ENCODE results near the gene MTMR3. TPM values are rescaled to one million over a fixed set of nuclear protein-coding genes. Genes with fewer than 3 reads are reported as not detected.

MTMR3 gene
- total RNA-seq, 1 donor from 2014 or later = 41.2 TPM

- no peak for DNase-seq (ENCODE audit: extremely low spot score, unreplicated experiment)
- no peak overlapping the region for H3K4me3 Mint-ChIP-seq (ENCODE audit: unreplicated experiment)
These were observed 55.1 kb downstream of the MTMR3 start for GRCh38 chr22:29937940-29938693.

GRCh38 chr22:29940526-29940925 is 57.6 kb downstream of the MTMR3 start:
- no peaks in the 10 kb centered on the region for H3K27me3 Mint-ChIP-seq (ENCODE audit: unreplicated experiment)
- no peaks in the 10 kb centered on the region for H3K36me3 Mint-ChIP-seq (ENCODE audit: unreplicated experiment)

More at GRCh38 chr22:29937940-29938693, 55.1 kb downstream of the MTMR3 start:
- Mint-ChIP-seq H3K27ac (ENCODE audit: unreplicated experiment) (no peak overlapping the region), H3K27me3 (ENCODE audit: unreplicated experiment) (no peaks in the 10 kb centered on the region), H3K9me3 (ENCODE audit: unreplicated experiment) (peaks cover 4% of the 10 kb centered on the region), H3K36me3 (ENCODE audit: unreplicated experiment) (no peaks in the 10 kb centered on the region), H3K4me1 (ENCODE audit: unreplicated experiment) (peaks cover 15% of the 10 kb centered on the region)
- TF ChIP-seq CTCF (IDR thresholded peaks at IDR 0.05) = no peak

GRCh38 chr22:29944339-29944738 is 61.4 kb downstream of the MTMR3 start:
- H3K27ac Mint-ChIP-seq (ENCODE audit: unreplicated experiment) = no peak overlapping the region

More at GRCh38 chr22:29940526-29940925, 57.6 kb downstream of the MTMR3 start:
- no peak overlapping the region for H3K4me3 Mint-ChIP-seq (ENCODE audit: unreplicated experiment)
- no peak for TF ChIP-seq CTCF (IDR thresholded peaks at IDR 0.05)
- H3K4me1 Mint-ChIP-seq (ENCODE audit: unreplicated experiment) = peaks cover 17% of the 10 kb centered on the region
- H3K9me3 Mint-ChIP-seq (ENCODE audit: unreplicated experiment) = peaks cover 4% of the 10 kb centered on the region
- H3K27ac Mint-ChIP-seq (ENCODE audit: unreplicated experiment) = no peak overlapping the region
- DNase-seq (ENCODE audit: extremely low spot score, unreplicated experiment) = no peak

GRCh38 chr22:29945435-29945834 is 62.5 kb downstream of the MTMR3 start:
- no peak overlapping the region for H3K4me3 Mint-ChIP-seq (ENCODE audit: unreplicated experiment)
- peaks cover 4% of the 10 kb centered on the region for H3K9me3 Mint-ChIP-seq (ENCODE audit: unreplicated experiment)
- no peaks in the 10 kb centered on the region for H3K36me3 Mint-ChIP-seq (ENCODE audit: unreplicated experiment)
- no peak for DNase-seq (ENCODE audit: extremely low spot score, unreplicated experiment)
- TF ChIP-seq CTCF (IDR thresholded peaks at IDR 0.05) = no peak
- H3K4me1 Mint-ChIP-seq (ENCODE audit: unreplicated experiment) = peaks cover 38% of the 10 kb centered on the region
- no peaks in the 10 kb centered on the region for H3K27me3 Mint-ChIP-seq (ENCODE audit: unreplicated experiment)
- no peak overlapping the region for H3K27ac Mint-ChIP-seq (ENCODE audit: unreplicated experiment)

More at GRCh38 chr22:29944339-29944738, 61.4 kb downstream of the MTMR3 start:
- H3K9me3 Mint-ChIP-seq (ENCODE audit: unreplicated experiment) = peaks cover 4% of the 10 kb centered on the region
- H3K4me1 Mint-ChIP-seq (ENCODE audit: unreplicated experiment) = peaks cover 31% of the 10 kb centered on the region
- H3K36me3 Mint-ChIP-seq (ENCODE audit: unreplicated experiment) = no peaks in the 10 kb centered on the region
- DNase-seq (ENCODE audit: extremely low spot score, unreplicated experiment) = no peak
- H3K27me3 Mint-ChIP-seq (ENCODE audit: unreplicated experiment) = no peaks in the 10 kb centered on the region
- no peak overlapping the region for H3K4me3 Mint-ChIP-seq (ENCODE audit: unreplicated experiment)
- no peak for TF ChIP-seq CTCF (IDR thresholded peaks at IDR 0.05)

DNA sequence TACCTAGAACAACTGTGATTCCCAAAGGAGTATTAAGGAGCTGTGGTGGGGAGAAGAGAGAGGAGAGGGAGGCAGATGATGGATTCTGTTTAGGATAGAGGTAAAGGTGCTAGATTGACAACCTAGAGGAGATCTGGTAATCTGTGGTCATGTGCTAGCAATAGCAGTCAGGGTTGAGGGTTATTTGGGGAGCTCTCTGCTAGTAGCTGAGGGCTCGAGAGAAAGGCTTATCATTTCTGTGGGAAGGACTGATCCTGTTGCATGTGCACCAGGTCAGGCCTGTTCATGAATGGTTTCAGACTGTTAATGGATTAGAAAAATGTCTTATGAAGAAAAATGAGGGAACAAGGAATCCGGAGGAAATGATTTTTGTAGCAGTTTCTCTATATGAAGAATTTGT is 63.2 kb downstream of the MTMR3 start:
- Mint-ChIP-seq H3K4me3 (ENCODE audit: unreplicated experiment) (no peak overlapping the region), H3K4me1 (ENCODE audit: unreplicated experiment) (peaks cover 38% of the 10 kb centered on the region)

More for the DNA sequence above, 63.2 kb downstream of the MTMR3 start:
- Mint-ChIP-seq H3K36me3 (ENCODE audit: unreplicated experiment) (no peaks in the 10 kb centered on the region), H3K27ac (ENCODE audit: unreplicated experiment) (no peak overlapping the region), H3K9me3 (ENCODE audit: unreplicated experiment) (peaks cover 4% of the 10 kb centered on the region), H3K27me3 (ENCODE audit: unreplicated experiment) (no peaks in the 10 kb centered on the region)
- DNase-seq (ENCODE audit: extremely low spot score, unreplicated experiment) = no peak
- no peak for TF ChIP-seq CTCF (IDR thresholded peaks at IDR 0.05)
